GM12875 (cell line): ENCODE measurements around the gene MCTP1.

Experiments
- H3K4me3 ChIP-seq: one replicate; pipeline ENCODE4 v1.5.1; 2011; ENCODE audit warnings: low read depth, low read length, control low read depth
- TF ChIP-seq, protein P1 (sequence below): IDR thresholded peaks from 2 replicates; pipeline ENCODE4 v1.5.1; 2011; ENCODE audit warnings: low read depth, mild to moderate bottlenecking, control low read depth, inconsistent platforms, low read length, moderate library complexity, borderline replicate concordance; ENCODE audit not compliant: insufficient read depth

The MCTP1 gene

DNA sequence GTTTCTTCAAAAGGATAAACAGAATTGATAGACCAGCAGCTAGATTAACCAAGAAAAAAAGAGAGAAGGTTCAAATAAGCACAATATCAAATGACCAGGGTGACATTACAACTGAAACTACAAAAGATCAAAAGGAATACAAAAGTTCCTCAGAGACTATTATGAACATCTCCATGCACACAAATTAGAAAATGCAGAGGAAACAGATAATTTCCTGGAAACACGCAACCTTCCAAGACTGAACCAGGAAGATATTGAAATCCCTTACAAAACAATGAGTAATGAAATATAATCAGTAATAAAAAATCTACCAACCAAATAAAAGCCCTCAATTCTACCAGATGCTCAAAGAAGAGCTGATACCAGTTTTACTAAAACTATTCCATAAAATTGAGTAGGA lies 252.1 kb downstream of the MCTP1 start:
- TF ChIP-seq, protein P1, sequence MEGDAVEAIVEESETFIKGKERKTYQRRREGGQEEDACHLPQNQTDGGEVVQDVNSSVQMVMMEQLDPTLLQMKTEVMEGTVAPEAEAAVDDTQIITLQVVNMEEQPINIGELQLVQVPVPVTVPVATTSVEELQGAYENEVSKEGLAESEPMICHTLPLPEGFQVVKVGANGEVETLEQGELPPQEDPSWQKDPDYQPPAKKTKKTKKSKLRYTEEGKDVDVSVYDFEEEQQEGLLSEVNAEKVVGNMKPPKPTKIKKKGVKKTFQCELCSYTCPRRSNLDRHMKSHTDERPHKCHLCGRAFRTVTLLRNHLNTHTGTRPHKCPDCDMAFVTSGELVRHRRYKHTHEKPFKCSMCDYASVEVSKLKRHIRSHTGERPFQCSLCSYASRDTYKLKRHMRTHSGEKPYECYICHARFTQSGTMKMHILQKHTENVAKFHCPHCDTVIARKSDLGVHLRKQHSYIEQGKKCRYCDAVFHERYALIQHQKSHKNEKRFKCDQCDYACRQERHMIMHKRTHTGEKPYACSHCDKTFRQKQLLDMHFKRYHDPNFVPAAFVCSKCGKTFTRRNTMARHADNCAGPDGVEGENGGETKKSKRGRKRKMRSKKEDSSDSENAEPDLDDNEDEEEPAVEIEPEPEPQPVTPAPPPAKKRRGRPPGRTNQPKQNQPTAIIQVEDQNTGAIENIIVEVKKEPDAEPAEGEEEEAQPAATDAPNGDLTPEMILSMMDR, result no peak
- H3K4me3 ChIP-seq, result no peak overlapping the region

DNA sequence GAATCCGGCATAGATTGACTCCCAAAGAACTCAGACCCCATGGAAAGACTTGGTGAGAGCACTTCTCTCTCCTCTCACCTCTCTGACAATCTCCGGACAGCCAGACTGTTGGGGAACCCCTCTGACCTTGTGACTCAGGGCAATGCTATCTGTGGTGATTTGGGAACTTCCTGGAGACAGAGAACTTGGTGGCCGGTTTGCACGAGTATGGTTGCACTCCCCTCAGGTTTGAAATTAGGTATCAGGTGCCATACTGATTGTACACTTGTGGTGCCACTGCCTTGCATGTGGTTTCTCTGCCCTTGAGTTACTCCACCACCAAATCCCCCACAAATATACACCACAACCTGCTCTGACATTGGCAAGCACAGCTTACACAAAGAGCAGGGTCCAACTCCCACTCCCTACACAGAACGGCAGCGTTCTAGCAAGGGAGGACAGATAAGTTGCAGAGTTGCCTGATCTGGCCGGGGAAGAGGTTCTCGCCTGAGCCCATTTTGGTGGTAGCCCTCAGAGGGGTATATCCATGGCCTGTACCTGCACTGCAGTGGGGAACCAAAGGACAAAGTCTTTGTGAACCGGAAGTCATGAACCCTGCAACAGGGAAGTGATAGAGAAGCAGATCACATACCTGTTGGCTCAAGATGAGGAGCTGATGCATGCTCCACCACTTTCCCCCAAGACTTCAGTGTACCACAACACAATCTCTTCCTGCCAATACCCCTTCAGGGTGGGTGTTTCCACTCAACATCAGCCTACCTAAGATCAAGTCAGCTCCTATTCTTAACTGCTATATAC lies 255.1 kb downstream of the MCTP1 start:
- TF ChIP-seq, protein P1, result no peak
- no peak overlapping the region for H3K4me3 ChIP-seq

DNA sequence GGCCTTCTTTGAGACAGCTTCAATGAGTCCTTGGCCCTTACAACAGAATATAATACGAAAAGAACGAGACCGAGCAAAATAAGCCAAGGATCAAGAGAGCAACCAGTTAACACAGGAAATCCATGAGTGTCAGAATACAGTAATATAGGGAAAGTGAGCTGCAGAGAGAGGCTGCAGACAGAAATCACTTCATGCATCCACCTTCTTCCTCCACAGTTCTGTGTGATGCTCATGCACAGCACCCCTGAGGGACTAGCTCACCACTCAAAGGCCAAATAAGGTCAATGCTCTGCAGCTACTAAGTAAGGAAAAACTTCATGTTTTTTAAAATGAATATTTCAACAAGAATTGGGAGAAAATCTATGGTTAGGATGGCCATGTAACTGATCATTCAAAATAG lies 257.1 kb downstream of the MCTP1 start:
- H3K4me3 ChIP-seq, result no peak overlapping the region
- TF ChIP-seq, protein P1, result no peak

DNA sequence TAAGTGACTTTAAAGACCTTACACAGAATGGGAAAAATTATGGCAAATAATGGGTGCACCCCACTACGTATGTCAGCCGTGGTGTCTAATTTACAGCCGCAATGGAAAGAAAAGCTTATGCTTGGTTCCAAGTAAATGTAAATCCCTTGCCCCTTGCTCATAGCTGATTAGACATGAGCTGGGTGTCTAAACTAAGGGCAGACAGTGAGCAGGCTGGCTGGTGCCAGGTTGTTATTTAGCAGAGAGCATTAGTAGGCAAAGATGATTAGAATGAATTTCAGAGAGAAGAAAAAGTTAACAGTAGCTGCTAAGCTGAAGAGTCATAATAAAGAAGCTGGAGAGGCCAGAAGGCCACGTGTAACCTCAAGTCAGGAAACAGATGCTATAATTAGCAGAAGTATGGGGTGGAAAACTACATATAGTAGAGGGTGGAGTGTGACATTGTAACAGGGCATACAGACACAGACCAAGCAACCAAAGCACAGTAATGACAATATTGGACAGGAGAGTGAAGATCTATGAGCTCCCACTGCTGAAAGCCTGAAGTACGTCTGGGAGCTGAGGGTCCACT lies 257.7 kb downstream of the MCTP1 start:
- TF ChIP-seq, protein P1, result no peak
- H3K4me3 ChIP-seq, result no peak overlapping the region

DNA sequence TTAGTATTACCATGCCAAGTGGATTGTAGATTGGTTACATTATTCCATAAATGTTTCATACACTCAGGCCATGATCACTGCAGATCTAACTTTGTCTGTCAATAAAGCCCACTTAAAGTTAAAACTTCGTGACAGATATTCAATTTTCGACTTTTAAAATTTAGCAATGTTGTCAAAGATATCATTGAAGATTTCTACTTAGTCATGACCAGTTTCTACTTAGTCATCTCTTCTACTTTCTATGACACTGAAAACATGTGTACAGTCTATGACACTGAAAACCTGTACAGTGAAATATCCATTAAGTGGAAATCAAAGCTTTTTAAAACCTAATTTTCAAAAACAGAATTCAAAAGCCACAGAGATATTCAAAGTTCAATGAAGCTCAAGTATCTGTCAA lies 258.2 kb downstream of the MCTP1 start:
- TF ChIP-seq, protein P1, result no peak
- no peak overlapping the region for H3K4me3 ChIP-seq

DNA sequence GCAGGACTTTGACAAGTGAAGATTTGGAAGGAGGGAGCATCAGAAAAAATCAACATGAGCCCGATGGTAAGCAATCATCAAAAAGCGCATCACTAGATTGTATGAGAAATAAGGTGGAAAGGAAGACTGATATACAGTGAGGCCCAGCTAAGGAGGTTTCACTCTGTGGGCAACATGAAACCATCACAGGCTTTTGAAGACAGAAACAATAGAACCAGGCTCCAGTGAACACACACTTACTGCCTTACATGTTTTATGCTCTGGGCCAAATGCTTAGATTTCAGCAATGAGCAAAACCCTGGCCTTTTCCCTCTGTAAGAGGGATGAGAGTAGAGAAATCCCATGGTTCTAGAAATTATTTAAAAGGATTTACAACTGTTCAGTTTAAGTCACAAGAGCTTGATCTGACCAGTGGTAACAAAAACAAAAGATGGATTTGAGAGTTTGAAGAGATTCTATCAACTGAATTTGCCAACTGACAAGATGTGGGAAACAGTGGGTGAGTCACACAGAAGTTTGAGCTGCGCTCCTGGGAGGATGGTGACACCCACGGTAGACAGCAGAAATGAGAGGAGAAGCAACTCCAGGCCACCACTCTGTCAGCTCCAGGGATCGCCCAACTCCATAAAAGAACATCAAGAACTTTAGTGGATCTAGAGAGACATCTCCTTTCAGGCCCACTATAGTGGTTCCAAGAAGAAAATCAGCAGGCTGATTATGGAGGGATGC lies 261.8 kb downstream of the MCTP1 start:
- no peak overlapping the region for H3K4me3 ChIP-seq
- TF ChIP-seq, protein P1, result no peak
